GOT3 (cell line): ENCODE measurements around the gene TPP1.

Experiments used
- DNase-seq: peaks from one replicate; lab custom pipeline; 2025; ENCODE audit warnings: mixed read lengths; lab: John Stamatoyannopoulos, UW

TPP1 gene

DNA sequence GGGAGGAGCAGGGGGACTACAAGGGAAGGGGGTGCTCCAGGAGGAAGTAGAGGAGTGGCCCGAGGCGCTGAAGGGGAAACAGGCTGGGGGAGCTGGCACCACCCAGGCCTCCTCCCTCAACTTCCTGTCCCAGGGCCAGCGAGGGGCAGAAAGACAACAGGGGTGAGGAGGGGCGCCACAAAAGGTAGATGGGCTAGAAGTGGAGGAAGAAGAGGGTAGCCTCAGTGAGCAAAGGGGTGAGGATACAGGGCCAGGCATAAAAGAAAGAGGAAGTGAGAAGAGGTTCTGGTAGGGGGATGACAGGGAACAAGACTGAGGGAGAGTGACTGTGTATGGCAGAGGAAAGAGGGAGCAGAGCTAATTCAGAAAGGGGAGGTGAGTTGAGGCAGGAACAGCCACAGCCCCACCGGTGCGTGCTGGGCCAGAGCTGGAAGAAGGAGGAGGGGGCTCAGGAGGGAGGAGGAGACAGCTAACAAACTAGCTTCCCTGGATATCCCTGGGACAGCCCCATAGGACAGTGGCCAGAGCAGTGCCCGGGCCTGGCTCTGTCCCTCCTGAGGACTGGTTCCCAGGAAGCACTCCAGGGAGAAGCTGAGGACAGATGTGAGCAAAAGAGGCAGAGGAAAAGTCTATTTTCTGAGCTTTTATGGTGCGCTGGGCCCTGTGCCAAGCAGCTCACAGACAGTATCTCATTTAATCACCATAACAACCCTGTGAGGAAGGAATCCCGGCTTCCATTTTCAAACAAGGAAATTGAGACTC, 27.9 kb upstream of the TPP1 start:
- no peak for DNase-seq

DNA sequence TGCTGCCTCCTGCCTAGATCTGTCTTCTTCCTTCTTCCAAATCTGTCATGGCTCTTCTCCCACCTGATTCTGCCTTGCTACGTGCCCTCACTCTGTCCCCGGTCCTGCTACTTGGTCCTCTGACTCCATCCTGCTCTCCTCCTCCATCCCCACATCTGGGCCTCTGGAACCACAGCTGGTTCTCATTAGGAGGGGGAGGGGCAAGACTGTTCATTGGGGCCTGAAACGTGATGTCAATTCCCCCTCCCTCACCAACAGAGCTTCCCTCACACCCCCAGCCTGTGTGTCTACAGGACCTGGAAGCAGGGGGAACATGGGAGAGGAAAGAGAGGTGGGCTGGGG, 27.3 kb upstream of the TPP1 start:
- no peak for DNase-seq

- DNase-seq = no peak
Measured at GRCh38 chr11:6646071-6646470, 26.8 kb upstream of the TPP1 start.

DNA sequence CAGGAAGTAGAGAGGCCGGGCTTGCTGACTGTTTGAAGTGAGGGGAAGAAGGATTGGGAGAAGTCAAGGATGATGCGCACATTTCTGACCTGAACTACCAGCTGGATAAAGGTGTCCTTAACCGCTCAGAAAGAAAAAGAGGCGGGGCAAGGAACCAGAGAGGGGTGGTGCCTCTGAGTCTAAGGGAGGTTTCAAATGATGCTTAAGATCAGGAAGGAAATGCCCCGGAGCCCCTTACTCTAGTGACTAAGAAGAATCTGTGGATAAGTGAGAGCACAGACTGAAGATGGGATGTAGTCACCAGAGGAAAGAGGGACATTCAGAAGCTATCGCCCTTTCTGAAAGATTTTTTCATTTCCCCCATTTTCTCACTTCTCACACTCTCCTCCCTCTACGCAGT, 23.7 kb upstream of the TPP1 start:
- no peak for DNase-seq

- no peak for DNase-seq
Measured at GRCh38 chr11:6640985-6641701, 21.9 kb upstream of the TPP1 start.

GRCh38 chr11:6640036-6640984, 21.1 kb upstream of the TPP1 start:
- no peak for DNase-seq

DNA sequence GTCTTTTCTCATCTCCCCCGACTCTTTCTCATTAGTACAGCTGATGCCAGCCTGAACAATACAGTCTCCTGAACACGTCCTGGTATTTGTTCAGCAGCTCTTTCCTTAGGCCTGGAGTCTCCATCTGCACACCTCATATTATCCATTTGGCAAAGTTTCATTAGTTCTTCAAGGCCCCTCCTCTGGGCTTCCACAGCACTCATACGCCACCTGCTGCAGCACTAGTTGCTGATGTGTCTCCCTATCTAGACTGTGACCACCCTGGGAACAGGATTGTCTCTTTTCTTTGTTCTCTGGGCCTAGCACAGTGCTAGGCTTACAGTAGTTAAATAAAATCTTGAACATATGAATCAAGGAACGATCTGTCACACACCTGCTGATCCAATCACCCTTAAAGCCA, 19.2 kb upstream of the TPP1 start:
- no peak for DNase-seq

- DNase-seq = no peak
Measured at GRCh38 chr11:6637871-6638270, 18.6 kb upstream of the TPP1 start.

DNA sequence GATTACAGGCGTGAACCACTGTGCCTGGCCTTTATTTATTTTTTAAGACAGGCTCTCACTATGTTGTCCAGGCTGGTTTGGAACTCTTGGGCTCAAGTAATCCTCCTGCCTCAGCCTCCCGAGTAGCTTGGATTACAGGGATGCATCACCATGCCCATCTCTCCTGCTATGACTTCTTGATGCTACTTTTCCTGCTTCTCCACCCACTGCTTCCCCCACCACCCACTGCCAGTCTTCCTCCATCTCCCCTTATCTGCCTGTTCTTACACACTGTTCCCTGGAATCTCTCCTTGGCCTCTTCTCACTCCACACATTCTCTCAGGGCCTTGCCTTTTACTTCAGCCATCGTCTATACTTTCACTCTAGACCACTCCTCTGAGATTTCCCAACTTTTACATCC, 17.3 kb upstream of the TPP1 start:
- DNase-seq = no peak

DNA sequence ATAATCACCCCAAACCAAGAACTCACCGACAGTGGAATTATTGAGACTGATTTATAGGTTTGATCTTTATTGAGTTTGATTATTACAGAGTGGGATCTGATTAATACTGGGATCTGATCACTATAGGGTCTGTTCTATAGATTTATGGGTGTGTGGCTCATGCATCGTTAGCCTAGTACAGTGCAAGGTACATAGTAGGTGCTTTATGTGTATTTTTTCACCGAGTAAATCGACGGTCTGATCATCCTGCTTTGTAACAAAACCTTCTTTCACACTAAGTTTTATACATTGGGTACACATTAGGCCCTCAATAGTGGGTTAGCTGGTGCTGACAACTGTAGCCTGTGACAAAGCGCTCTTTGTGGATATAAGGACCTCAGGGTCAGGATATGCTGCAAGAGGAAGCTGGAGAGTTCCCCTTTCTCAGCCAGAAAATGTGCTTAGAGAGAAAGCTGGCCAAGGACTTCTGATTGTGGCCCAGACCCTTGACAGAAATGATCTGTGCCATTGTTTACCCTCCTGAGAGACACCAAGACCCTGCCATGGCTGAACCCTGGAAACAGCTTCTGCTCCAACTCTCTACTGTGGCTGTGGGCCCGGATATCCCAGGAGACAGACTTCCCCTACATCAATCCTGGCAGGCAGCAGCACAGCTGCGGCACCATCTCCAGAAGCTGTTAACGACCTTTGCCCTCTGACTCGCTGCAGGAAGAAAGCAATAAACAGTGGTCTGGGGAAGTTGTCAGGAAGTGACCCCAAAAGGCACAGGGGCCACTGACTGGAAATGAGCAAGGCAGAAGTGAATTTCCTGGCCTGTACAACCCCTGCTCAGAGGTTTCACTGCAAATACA, 16.1 kb upstream of the TPP1 start:
- DNase-seq = no peak

GRCh38 chr11:6634534-6634933, 15.3 kb upstream of the TPP1 start:
- DNase-seq = no peak

- DNase-seq = no peak
Measured at GRCh38 chr11:6633422-6634408, 14.5 kb upstream of the TPP1 start.

DNA sequence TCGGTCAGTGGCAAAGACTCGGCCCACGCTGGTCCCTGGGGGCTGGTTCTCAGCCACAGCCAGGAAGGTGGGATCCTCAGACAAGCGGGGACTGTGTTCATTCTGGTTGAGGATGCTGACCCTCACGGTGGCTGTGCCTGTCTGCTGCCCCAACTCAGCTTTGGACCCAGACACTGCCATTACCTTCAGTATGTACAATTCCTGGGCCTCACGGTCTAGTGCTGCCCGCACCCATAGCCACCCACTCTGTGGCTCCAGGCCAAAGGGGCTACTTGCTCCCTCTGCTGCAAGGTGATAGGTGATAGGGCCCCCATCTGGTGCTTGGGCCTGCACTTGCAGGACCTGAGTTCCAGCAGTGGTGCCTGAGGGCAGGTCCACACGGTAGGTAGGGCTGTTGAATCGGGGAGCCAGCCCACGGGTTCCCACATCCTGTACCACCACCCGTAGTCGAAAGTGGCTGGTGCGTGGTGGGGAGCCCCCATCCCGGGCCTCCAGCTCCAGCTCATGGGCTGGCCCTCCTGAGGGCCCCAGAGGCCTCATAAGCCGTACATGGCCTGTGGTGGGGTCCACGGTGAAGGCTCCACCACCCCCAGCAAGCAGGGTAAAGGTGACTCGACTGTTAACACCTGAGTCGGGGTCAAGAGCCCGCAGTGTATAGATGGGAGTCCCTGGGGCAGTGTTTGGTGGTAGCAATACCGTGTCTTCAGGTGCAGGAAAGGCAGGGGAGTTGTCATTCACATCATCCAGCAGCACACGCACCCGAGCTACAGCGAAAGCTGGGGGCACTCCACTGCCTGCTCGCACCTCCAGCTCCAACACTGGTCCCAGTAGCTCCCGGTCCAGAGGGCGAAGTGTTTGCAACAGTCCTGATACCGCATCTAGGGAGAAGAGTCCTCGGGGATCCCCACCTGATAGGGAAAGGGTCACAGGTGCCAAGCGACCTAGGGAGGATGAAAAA, 13.2 kb upstream of the TPP1 start:
- no peak for DNase-seq

GRCh38 chr11:6631361-6631890, 12.2 kb upstream of the TPP1 start:
- DNase-seq = no peak

GRCh38 chr11:6630632-6631291, 11.5 kb upstream of the TPP1 start:
- no peak for DNase-seq

DNA sequence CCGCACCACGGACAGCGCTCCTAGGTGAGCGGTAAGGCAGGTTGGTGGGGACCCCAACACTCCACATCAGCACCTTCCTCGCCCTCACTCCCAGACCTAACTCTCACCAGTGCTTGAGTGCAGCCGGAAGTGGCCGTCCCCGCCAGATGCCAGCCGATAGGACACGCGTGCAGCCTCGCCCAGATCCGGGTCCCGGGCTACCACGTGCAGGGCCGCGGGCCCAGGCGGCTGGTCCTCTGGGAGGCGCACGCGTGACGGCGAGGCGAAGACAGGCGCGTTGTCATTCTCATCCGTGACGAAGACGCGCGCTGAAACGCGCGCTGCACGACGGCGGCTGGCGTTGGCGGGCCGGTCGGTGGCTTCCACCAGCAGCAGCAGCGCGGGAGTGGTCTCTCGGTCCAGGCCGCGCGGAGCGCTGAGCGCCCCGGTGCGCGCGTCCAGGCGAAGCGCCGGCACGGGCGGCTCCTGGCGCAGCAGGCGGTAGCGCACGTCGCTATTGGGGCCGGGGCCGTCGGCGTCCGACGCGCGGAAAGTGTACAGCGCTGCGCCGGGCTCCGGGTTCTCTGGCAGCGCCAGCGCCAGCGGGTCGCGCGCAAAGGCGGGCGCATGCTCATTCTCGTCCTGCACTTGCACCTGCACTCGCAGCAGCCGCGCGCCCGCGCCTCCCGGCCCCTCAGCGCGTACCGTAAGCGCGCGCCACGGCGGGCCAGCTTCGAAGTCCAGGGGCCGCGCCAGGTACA, 10.8 kb upstream of the TPP1 start:
- no peak for DNase-seq

- no peak for DNase-seq
Measured at GRCh38 chr11:6629573-6629891, 10.3 kb upstream of the TPP1 start.

DNA sequence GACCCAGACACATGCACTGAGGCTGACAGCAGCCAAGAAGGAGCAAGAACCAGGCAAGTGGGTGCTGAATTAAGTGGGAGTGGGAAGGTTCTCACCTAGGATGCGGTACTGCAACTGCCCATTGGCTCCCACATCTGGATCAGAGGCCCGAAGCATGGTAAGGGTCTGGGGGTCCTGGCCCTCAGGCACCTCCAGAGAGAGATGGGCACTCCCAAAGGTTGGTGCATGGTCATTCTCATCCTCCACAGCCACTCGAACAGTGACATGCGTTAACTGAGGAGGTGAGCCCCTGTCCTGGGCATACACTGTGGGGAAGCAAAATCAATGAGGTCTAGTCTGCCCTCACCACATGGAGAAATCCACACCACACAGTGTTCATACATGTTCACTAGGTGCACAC, 9.3 kb upstream of the TPP1 start:
- DNase-seq = no peak
